Activated naive CD4-positive, alpha-beta T cell (primary cell): ENCODE results near the gene LILRB1.
"Not testable (repeated sequence)": the region's sequence is repeated elsewhere in the genome, so short reads cannot be mapped to it uniquely, and the experiment has no call there.

Experiments
- DNase-seq, 4 experiments: peaks; one replicate each; lab custom pipeline; 2025; lab: John Stamatoyannopoulos, UW

The LILRB1 gene

DNA sequence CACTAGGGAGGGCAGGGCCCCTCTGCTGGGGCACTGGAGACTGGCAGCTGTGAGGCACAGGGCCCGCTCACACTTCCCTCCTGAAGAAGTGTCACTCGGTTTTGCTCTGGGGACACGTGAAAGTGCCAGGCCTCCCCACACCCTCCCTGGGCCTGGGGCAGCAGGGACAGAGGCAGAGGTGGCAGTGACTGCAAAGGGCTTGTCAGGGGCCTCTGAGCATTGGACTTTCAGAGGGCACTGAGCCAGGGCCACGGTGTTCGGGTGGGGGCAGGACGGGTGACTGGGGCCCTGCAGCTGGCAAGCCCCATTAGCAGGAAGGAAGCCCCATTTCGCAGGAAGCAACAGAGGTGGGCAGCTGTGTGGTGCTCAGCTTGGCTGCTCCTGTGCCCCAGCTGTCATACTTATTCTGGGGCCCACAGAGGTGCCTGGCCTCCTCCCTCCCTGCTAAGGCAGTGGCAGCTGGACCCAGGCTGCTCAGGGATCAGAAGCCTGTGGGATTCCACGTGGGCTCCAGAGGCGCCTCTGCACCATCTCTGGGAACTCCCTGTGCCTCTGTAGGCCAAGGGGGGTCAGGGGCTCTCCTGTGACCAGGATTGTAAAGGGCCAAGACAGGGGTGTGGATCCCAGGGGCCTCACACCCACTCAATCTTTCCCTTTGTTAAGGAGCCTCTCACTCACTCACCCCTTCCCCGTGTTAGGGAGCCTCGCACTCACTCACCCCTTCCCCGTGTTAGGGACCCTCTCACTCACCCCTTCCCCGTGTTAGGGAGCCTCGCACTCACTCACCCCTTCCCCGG is 5.2 kb upstream of the LILRB1 start:
- DNase-seq: not testable (repeated sequence)

DNA sequence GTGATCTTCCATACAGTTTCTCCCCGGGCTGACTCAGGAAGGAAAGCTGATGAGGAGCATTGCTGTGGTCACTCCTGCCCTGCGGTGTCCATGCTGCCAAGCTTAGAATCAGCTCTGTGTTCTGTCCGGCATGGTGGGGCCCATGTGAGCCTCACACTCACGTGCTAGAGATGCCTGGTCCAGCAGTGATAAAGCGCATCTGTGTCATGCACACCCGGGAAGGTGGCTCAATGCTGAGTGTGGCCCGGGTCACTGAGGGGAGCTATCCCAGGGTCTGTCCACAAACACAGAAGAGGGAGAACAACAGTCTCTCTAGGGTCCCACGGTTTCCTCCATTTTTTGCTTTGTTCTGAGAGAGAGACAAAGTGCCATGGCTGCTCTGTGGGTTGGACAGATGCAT is 3.5 kb upstream of the LILRB1 start:
- DNase-seq: no peak

DNA sequence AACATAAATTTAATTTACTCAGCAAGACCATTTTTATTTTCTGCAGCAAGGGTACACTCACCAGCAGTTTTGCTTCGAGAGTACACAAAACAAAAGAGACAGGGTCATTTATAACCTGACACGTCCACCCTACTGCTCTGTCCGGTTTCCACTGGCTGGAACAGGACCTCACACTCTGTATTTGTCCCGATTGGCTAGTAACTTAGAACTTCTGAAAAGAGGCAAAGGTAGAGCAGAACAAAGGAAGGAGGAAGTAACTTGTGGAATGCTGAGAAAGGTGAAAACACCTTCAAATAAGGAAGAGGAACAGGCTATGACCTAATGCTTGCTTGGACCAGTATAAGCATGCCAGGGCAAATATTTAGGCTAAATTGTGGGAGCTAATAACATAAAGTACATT is 2.4 kb upstream of the LILRB1 start:
- DNase-seq: not testable (repeated sequence)

DNA sequence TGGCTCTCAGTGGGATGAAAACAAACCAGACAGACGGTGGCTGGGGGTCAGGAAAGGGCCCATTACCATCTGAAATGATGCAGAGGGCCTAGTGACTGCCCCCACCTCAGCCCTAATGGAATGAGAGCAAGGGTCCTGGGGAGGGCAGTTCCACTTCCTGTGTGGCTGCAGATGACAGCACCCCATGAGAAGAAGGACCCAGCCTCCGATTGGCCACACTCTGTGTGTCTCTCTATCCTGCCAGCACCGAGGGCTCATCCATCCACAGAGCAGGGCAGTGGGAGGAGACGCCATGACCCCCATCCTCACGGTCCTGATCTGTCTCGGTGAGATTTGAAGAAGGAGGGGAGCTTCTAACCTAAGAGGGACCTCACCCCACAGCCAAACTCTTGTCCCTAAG is 498 bp downstream of the LILRB1 start:
- no peak for DNase-seq

DNA sequence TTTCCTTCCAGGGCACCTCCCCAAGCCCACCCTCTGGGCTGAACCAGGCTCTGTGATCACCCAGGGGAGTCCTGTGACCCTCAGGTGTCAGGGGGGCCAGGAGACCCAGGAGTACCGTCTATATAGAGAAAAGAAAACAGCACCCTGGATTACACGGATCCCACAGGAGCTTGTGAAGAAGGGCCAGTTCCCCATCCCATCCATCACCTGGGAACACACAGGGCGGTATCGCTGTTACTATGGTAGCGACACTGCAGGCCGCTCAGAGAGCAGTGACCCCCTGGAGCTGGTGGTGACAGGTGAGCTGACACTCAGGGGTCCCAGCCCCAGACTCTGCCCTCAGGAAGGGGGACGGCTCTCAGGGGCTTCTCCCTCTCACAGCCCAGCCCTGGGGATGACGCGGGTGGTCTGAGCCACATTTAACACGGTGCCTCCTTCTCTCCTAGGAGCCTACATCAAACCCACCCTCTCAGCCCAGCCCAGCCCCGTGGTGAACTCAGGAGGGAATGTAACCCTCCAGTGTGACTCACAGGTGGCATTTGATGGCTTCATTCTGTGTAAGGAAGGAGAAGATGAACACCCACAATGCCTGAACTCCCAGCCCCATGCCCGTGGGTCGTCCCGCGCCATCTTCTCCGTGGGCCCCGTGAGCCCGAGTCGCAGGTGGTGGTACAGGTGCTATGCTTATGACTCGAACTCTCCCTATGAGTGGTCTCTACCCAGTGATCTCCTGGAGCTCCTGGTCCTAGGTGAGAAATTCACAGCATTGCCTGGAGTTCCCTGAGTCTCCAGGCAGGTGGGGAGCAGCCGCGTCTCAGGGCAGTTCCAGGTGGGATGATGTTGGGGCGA is 1.4 kb downstream of the LILRB1 start:
- DNase-seq: not testable (repeated sequence)

DNA sequence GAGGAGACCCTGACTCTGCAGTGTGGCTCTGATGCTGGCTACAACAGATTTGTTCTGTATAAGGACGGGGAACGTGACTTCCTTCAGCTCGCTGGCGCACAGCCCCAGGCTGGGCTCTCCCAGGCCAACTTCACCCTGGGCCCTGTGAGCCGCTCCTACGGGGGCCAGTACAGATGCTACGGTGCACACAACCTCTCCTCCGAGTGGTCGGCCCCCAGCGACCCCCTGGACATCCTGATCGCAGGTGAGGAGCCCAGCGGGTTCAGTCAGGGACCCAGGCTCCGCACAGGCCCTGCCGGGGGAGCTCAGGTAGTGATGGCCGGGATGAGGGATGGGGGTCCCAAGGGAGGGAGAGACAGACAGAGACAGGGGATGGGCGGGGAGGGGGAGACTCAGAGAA is 2.2 kb downstream of the LILRB1 start:
- not testable (repeated sequence) for DNase-seq

DNA sequence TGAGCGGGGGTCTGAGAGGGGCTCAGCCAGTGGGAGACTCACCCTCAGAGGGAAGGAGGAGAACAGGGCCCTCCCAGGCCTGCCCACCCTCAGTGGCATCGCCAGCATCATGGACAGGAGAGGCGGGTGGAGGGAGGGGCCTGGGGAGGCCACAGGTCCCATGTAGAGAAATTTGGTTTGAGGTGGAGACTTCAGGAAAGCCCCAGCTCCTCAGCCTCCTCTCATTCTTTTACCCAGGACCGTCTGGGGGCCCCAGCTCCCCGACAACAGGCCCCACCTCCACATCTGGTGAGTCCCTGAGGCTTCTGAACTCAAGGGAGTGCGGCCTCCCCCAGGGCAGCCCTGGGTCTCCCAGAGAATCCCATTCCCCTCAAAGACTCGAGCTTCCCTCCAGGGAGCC is 3.1 kb downstream of the LILRB1 start:
- DNase-seq: no peak

DNA sequence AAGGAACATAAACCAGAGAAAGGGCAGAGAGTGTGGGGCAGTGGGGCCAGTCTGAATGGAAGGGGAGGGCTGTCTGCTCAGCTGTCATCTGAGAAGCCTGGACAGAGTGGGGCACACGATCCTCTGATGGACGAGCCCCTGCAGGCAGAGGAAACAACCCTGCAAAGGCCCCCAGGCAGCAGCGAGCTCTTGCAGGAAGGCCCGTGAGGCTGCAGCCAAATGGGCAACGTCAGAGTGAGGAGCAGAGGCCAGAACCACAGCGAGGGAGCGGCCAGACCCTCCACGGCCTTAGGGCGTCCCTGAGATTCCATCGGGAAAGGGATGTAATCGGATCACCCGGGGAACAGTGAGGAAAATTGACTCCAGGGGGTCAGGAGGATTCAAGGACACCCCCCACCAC is 5.8 kb downstream of the LILRB1 start:
- DNase-seq: not testable (repeated sequence)

DNA sequence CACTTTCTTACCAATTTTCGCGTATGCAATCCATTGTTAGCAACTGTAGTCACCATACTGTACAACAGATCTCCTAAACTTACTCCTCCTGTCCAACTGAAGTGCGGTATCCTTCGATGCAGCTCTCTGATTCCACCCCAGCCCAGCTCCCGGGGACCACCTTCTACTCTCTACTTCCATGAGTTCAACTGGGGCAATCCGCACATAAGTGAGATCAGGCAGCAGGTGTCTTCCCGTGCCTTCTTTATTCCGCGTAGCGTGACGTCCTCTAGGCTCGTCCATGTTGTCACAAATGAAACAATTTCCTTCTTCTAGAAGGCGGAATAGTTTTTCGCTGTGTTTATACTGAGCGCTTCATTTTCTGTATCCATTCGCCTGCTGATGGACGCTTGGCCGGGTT is 8.4 kb downstream of the LILRB1 start:
- no peak for DNase-seq

DNA sequence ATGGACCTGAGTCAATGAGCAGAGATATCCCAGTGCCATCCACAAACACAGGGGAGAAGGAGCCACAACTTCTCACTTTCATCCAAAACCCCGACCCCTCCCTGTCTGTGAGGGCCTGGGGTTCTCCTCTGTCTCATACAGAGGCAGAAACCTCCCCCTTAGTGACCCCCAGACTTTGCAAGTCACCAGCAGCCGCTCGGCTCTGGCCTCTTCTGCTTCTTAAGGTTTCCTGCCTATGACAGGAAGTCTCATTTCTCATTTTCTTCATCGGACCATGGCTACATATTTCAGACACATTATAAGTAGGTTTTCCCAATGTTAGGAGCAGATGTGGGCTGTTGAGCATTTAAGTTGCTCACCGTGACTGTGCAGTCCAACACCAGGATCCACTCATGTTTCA is 12.7 kb downstream of the LILRB1 start:
- DNase-seq: not testable (repeated sequence)

DNA sequence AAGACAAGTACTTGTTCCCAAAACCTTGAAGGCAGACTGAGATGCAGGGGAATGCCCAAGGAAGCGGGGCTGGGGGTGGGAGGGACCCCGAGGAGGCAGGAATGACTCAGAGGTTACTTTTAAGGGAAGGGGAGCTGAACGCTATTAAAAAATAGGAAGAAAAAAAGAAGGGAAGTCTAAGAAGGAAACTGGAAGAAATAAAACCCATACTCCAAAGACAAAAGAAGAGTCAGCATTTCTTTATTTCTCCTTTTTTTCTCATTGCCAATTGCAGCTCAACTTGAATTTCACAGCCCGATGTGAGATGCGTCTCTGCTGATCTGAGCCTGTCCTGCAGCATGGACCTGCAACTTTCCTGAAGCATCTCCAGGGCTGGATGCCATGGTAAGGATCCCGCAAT is 13.3 kb downstream of the LILRB1 start:
- DNase-seq: not testable (repeated sequence)

DNA sequence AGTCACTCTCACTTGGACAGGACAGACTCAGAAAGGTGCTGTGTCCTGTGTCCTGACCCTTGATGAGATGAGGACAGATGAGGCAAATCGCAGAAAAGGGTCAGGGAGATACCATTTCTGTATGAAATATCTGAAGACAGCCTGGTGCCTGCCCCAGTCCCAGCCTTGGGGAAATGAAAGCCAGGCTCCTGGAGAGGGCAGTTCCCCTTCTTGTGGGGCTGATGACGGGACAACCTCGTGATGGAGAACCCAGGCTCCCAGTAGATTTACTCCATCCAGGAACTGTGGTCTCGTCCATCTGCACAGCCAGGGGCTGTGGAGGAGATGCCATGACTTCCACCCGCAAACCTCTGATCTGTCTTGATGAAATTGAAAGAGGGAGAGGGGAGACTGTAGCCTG is 13.8 kb downstream of the LILRB1 start:
- DNase-seq: no peak

DNA sequence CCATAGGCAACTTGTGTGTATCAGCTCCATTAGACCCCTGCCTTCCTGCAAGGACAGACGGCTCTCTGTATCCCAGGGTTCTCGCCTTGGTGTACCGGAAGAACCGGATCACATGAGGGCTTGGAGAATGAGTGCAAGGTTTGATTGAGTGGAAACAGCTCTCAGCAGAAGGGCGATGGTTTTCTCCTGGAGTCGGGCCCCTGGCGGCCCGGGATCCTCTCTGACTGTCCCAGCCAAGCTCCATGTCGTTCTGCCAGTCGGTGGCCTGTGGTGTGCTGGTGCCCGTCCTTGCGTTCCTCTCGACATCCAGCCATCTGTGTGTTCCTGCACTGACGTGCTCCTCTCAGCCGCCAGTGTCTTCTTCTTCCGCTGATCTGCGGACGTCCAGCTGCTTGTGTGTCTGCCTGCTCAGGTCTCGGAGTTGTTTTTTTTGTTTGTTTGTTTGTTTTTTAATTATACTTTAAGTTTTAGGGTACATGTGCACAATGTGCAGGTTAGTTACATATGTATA is 16.1 kb downstream of the LILRB1 start:
- DNase-seq: no peak

DNA sequence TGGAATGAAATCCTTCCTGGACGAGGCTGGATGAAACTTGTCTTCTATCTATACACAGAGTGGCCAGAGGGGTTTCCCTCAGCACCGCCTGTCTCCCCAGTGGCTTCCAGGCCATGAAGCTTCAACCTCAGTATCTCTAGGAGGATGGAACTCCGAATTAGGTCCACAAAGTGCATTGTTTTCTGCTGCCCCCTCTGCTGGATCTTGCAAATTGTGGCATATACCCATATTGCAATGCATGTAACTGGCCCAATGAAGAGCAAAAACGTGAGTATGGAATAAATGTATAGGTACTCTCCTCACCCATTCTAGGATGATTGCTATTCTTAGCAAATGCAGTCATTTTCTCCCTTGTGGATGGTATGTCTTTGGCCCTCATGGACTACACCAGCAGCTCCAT is 17.8 kb downstream of the LILRB1 start:
- DNase-seq: no peak

DNA sequence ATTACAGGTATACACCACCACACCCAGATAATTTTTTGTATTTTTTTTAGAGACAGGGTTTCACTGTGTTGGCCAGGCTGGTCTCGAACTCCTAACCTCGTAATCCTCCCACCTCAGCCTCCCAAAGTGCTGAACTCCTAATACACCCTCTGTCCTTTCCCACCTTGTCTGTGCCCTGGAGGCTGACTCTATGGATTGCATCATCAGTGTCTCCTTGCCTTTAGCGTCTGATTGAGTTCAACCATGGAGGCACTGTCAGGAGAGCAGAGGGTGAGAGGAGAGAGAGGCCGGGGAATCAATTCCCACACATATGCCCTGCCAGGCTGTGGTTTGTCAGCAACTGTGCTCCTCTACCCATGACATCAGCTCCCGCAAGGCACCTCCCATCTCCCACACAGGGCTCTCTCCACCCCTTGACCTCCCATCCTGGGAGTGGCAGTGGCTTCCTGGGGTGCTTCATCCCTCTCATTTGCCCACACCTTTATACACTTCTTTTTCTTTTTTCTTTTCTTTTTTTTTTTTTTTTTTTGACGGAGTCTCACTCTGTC is 19.9 kb downstream of the LILRB1 start:
- DNase-seq: no peak

DNA sequence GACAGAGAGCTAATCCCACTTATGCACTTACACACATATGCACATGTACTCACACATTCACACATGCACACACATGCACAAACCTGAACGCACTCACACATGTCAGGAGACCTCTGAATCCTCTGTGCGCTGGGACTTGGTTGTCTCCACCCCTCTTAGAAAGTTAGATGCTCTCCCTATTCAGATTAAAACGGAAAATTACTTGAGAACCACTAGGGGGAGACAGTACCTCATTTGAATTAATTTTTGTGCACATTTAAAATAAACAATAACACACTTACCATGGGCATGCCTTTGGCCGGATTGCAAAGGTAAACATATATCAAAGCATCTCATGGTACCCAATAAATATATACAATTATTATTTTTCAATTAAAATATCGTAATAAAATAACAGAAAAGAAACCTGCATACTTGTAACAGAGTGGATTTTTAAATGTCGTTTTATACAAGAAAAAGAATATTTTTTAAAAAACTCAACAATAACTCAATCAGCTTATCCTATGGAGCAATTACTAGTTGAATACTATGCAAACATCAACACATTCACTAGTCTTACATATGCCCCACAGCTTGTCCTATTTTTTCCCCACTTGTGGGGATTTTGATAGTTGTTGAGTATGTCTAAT is 23.0 kb downstream of the LILRB1 start:
- DNase-seq: no peak

DNA sequence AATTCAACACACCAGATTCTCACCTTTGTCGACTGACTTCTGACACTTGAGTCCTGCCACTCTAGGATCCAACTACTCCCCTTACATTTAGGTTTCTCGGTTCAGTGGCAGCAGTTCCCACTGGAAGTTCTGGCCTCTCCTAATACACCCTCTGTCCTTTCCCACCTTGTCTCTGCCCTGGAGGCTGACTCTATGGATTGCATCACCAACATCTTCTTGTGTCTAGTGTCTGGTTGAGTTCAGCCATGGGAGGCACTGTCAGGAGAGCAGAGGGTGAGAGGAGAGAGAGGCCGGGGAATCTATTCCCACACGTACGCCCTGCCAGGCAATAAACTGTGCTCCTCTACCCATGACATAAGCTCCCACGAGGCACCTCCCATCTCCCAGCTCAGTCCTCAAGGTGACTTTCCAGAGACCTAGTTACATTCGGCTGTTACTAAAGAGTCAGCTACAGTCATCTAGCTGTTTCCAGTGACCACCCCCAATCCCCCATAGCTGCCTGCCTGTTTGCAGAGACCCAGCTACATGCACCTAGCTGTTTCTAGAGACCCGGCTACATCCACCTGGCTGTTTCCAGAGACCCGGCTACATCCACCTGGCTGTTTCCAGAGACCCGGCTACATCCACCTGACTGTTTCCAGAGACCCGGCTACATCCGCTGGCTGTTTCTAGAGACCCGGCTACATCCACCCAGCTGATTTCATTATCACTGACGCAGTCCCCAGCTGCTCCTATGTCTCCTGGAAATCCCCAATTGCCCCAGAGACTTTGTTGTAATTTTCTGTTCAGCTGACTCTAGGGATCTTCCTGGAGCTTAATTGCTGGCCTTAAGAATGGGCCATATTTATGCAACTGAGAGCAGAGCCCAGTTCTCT is 24.4 kb downstream of the LILRB1 start:
- DNase-seq: no peak

DNA sequence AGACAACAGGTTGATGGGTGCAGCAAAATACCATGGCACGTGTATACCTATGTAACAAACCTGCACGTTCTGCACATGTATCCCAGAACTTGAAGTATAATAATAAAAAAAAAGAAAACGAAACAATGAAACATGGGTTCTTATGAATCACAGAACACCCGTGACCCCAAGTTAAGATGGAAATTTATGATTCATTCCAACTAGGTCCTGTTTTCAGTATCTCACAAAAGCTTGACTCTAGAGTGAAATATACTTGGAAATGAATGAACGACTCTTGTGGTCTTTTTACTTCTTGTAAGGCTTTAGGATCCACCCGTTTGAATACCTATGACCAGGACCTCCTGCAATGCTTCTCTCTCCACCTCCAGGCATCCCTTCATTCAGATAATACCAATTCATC is 29.0 kb downstream of the LILRB1 start:
- DNase-seq: no peak

DNA sequence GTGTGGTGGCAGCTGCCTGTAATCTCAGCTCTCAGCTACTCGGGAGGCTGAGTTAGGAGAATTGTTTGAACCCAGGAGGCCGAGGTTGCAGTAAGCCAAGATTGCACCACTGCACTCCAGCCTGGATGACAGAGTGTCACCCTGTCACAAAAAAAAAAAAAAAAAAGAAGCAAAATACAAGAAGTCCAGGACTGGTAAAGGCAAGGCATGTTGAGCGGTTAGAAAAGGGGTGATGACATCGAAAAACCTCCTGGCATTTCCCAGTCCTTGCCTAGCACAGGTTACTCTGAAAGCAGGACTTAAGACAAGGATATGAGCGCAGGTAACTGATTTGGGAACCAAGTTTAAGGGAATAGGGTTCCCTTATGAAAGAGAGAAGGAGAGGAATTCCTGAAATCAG is 30.0 kb downstream of the LILRB1 start:
- DNase-seq: no peak

DNA sequence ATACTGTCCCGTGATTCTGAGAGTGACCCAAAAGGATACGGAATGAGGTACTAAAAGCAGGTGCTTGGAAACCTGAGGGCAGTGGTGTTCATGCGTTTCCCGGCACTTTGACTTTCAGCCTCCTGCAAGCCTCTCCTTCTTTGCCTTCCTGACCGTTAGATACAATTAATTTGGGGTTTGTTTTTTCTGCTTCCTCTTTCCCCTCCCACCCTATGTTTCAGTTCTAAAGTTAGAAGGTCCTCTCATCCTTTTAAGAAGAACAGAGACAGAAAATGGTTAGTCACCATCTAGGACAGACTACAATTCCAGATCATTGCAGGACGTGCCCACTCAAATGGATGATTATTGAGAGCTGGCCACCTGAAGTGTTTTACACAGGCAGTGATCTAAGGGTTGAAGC is 30.7 kb downstream of the LILRB1 start:
- DNase-seq: no peak

DNA sequence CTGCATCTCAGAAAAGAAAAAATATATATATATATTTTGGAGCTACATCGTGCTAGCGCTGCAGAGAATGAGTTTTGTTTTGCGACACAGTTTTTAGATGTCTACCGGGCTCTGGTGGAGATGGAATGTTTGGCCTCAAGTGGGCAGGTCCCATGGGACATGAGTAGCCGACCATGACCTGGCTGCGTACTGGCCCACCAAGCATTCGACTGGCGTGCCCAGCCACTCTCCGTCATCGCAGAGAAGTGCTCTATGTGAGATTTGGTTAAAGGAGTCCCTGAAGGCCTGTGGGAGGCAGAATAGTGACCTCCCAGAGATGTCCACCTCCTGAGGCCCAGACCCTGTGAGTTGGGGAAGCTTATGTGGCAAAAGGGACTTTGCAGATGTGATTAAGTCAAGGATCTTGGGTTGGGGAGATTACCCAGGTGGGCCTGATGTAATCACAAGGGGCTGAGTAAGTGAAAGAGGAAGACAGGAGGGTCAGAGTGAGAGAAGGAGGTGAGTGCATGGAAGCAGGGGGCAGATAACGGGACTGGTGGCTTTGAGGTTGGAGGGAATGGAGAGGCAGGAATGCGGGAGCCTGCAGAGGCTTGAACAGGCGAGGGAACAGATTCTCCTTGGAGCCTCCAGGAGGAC is 31.7 kb downstream of the LILRB1 start:
- DNase-seq: no peak
